IMR-90 (cell line): ENCODE results near the gene ZDHHC7.

Experiments
- CEBPB ChIP-seq: IDR thresholded peaks from 2 replicates; pipeline ENCODE4 v1.6.1; 2012; ENCODE audit warnings: low read depth, low read length, improper control_type of control experiment
- POLR2A ChIP-seq: IDR thresholded peaks from 2 replicates; pipeline ENCODE4 v1.6.1; 2012; ENCODE audit warnings: mild to moderate bottlenecking, low read depth, low read length
- RCOR1 ChIP-seq: IDR thresholded peaks from 2 replicates; pipeline ENCODE4 v1.6.1; 2012; ENCODE audit warnings: mild to moderate bottlenecking, low read length, improper control_type of control experiment; ENCODE audit not compliant: insufficient replicate concordance
- RFX5 ChIP-seq: IDR thresholded peaks from 2 replicates; pipeline ENCODE4 v1.8.0; 2012; ENCODE audit warnings: low read depth, mild to moderate bottlenecking, low read length, moderate library complexity
- TF ChIP-seq, protein P1 (sequence below): conservative IDR thresholded peaks from 2 replicates; pipeline ENCODE4 v1.5.1; 2012; ENCODE audit warnings: mild to moderate bottlenecking, low read depth, low read length, improper control_type of control experiment

DNA sequence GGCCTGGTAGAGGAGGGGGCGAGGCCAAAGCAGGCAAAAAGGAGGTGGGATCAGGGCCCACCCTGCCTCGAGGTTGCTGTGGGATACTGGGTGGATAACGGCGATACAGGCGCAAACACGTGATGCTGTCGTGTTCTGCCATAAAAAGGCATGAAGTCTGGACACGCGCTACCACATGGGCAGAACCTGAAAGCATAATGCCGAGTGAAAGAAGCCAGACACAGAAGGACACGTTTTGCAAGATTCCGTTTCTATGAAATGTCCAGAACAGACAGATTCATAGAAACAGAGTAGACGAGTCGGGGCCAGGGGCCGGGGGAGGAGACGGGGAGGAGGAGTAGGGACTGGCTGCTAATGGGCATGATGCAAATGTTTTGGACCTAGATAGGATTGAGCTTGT is 43.5 kb downstream of the ZDHHC7 start:
- TF ChIP-seq POLR2A (no peak), CEBPB (no peak), RFX5 (no peak), RCOR1 (no peak)
- TF ChIP-seq, protein P1, sequence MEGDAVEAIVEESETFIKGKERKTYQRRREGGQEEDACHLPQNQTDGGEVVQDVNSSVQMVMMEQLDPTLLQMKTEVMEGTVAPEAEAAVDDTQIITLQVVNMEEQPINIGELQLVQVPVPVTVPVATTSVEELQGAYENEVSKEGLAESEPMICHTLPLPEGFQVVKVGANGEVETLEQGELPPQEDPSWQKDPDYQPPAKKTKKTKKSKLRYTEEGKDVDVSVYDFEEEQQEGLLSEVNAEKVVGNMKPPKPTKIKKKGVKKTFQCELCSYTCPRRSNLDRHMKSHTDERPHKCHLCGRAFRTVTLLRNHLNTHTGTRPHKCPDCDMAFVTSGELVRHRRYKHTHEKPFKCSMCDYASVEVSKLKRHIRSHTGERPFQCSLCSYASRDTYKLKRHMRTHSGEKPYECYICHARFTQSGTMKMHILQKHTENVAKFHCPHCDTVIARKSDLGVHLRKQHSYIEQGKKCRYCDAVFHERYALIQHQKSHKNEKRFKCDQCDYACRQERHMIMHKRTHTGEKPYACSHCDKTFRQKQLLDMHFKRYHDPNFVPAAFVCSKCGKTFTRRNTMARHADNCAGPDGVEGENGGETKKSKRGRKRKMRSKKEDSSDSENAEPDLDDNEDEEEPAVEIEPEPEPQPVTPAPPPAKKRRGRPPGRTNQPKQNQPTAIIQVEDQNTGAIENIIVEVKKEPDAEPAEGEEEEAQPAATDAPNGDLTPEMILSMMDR: no peak
